ENCODE data around the gene ADRB1.
A peak's percentile ranks its signal among the peaks of the same experiment; 100 is the strongest.

ADRB1 gene

GRCh38 chr10:114043532-114044246 lies at the start of gene ADRB1:
Gene ADRB1 (plus strand): TSS chr10:114043866. CDS start chr10:114044133, 267 bp downstream.
- peak; percentile 92 for DNase-seq (ENCODE audit: low spot score)

- no peak for DNase-seq (ENCODE audit: low spot score)
These were observed 48.5 kb upstream of the ADRB1 start for GRCh38 chr10:113995201-113995600.

GRCh38 chr10:113997428-113997827 lies 46.2 kb upstream of the ADRB1 start:
- no peak for DNase-seq (ENCODE audit: low spot score)

DNA sequence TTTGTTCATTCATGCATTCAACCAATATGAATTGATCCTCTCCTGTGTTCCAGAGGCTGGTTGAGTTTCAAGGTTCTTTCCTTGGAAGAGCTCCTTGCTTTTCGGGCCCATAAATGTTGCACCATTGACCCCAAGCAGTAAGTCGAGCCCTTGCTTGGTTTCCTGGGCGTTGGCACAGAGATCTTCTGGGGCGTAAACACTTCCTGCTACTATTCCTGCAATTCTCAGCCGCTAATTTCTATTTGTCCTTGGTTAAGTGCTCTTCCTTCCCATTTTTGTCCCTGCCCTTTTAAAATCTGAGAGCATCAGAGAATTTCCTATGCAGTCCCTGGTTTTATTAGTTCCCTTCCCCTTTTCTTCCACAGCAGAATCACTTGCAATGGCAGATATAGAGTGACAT lies 44.1 kb upstream of the ADRB1 start:
- no peak for DNase-seq (ENCODE audit: low spot score)

DNA sequence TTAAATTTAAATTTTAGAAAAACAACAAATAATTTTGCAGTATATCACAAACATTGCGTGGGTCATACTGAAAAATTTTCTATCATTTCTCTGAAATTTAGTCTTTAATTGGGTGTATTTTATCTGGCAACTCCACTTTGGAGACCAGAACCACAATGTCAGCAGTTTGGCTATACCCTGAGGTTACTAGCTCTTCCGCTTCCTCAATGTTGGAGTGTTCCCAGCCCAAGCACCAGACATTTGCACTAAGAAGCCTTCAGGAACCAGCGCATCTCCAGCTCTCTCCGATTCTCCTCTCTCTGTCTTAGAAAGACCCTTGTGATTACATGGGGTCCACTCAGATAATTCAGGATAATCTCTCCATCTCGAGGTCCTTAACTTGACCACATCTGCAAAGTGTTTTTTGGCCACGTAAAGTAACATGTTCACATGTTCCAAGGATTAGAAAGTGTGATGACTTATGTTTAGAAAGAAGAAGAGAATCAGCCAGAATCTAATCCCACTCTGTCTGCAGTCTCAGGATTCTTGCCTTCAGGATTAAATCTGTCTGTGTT lies 43.1 kb upstream of the ADRB1 start:
- DNase-seq (ENCODE audit: low spot score): no peak

DNA sequence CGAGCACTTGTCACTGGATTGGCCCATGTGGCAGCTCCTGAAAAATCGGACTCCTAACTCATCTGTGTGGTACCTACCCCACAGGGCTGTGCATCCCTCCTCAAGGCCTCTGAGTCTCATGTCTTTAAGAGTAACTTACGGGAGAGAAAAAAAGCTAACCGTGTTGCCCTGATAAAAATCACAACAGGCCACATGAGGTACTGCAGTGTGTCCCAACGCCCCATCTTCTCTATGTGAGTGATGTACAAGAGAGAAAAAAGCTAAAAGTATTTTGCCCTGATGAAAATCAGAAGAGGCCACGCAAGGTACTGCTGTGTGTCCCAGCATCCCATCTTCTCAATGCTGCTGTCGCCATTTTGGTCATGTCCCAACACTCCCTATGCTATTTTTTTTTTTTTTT lies 41.2 kb upstream of the ADRB1 start:
- no peak for DNase-seq (ENCODE audit: low spot score)

- DNase-seq (ENCODE audit: low spot score): no peak
These were observed 40.3 kb upstream of the ADRB1 start for GRCh38 chr10:114003161-114003941.

- no peak for DNase-seq (ENCODE audit: low spot score)
These were observed 34.2 kb upstream of the ADRB1 start for GRCh38 chr10:114009281-114009996.

DNA sequence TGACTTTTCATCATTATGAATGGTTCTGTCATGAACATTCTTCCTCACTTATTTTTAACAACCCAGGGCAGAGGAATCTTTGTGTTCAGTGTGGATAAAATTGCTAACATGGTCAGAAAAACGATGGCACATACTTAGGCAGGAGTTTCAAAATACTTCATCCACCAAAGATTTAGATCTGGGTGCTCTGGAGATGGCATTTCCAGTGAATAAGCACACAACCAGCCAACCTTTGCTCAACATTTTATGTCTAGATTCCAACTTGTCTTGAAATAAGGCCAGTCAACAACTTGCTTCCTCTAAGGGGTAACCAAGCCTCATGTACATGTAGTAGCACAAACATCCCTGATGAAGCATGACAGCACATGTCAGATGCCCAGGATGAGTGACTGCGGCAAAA lies 33.4 kb upstream of the ADRB1 start:
- DNase-seq (ENCODE audit: low spot score): no peak

DNA sequence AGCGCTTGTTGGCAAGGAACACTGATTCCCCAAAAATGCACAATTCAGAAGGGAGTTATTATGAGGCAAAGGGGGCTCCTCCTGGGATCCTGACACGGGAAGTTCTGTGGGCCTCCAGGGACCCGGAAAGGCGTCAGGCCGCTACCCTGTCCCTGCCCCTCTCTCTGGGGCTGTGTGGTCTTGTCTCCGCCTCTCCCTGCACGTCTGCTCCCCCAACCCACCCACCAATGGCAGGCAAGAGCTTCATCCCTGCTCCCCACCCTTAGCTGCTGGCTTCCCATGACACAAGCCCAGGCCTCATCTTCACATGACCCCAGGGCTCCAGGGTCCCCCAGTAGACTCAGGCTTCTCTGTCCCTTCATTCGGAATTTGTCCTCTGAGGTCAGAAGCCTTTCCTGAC lies 31.0 kb upstream of the ADRB1 start:
- DNase-seq (ENCODE audit: low spot score): no peak

- no peak for DNase-seq (ENCODE audit: low spot score)
These were observed 28.0 kb upstream of the ADRB1 start for GRCh38 chr10:114015708-114016107.

- no peak for DNase-seq (ENCODE audit: low spot score)
These were observed 26.4 kb upstream of the ADRB1 start for GRCh38 chr10:114017271-114017670.

DNA sequence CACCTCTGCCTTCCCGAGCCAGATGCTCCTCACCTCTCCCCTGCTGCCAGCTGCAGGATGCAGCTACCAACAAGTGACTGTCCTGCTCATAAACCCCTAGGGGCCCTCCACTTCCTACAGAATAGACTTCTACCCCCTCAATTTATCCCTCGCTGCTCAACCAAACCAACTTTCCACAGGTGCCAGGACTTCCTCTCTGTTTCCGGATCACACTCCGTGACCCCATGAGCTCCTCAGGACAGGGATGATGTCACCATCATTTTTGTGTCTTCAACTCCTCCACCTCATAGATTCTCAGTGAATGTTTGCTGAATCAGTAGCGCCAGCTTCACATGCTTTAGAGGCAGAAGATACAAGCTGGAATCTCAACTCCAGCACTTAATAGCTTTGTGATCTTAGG lies 25.8 kb upstream of the ADRB1 start:
- no peak for DNase-seq (ENCODE audit: low spot score)

DNA sequence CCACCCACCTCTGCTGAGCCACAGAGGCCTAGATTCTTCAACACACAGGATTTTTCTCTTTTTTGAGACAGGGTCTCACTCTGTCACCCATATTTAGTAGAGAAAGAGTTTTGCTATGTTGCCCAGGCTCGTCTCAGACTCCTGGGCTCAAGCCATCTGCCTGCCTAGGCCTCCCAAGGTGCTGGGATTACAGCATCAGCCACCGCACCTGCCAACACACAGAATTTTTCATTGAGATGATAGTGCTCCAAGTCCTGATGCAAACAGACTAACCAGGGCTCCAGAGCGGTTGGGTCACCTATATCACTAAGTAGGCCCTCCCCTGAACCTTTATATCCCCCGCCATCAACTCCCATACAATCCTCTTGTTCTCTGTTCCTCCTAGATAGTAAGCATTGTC lies 24.4 kb upstream of the ADRB1 start:
- DNase-seq (ENCODE audit: low spot score): no peak

DNA sequence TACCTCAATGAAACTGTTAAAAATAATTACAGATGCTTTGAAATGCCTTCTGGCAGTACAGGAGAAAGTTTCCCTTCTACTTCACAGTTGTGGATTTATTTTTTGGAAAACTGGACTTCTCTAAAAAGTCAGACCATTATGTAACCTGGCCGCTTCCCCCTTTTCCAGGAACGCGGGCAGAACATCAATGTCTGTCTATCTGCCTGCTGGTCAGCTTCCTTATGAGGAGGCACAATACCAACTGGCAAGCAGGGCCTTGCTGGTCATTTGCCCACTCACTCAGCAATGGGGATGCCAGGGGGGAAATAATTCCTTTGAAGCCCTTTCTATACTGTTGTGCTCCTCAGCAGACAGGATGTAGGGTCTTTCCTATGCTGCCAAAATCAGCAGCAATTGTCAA lies 22.5 kb upstream of the ADRB1 start:
- DNase-seq (ENCODE audit: low spot score): no peak

- no peak for DNase-seq (ENCODE audit: low spot score)
These were observed 21.7 kb upstream of the ADRB1 start for GRCh38 chr10:114021717-114022680.

DNA sequence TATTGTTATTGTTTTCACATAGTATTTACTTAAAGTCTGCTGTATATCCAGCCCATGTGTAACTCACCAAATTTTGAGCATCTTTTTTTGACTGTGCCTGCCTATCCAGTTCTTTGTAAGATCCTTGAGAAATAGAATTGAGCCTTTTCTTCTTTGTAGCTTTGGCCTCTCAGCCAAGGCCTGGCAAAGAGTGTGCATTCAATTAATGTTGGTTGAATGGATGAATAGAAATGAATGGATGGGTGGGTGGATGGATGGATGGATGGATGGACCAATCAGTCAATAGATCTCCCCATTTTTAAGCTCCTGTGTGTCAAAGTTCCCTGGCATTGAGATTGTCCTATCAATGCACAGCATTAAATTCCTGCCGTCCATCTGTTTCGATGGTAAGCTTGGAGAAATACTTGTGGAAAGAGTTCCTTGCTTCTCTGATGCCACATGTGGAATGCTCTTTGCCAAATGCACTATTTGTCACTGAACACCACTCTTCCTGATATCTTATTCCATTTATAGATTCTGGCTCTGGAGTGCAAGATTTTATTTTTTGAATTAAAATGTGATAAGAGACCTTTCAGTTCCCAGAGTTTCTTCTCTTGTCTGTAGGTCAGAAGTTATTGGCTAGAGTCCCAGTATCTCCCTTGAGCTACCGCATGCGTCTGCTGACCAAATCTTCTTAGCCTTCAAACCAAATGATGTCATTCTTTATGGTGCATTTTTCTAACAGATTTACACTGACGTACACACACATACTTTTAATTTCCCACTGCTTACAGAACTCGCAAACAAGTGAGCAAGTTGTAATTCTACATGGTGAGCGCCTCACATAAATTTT lies 20.7 kb upstream of the ADRB1 start:
- no peak for DNase-seq (ENCODE audit: low spot score)

GRCh38 chr10:114024876-114025610 lies 18.6 kb upstream of the ADRB1 start:
- DNase-seq (ENCODE audit: low spot score): no peak

DNA sequence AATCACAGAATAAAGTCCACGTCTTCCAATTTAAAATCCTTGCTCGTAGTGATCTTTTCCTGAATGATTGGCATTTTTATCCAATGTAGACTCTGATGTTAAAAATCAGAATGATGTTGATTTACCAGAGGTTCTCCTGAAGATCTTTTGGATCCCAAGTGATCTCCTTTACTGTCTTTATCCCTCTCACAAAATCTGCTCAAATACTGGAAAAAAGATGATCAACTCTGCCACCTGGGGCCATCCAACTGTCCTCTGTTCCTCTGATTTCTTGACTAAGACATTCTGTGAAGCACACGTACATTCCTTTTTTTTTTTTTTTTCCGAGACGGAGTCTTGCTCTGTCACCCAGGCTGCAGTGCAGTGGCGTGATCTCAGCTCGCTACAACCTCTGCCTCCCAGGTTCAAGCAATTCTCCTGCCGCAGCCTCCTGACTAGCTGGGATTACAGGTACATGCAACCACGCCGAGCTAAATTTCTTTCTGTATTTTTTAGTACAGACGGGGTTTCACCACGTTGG lies 18.0 kb upstream of the ADRB1 start:
- DNase-seq (ENCODE audit: low spot score): no peak
